ENCODE measurements around the gene MARCHF3. TPM values are rescaled to one million over a fixed set of nuclear protein-coding genes. Genes with fewer than 3 reads are reported as not detected.

Gene MARCHF3
- total and polyA plus RNA-seq, 2 donors (not counting 3 experiments of a cell fraction or from before 2014, with no cell fraction given) = 31.9 to 35.0 TPM

- FAIRE-seq = no peak
- Histone ChIP-seq H3K9ac (replicated peaks; ENCODE audit: extremely low read depth, insufficient read depth, low read length) (no peak overlapping the region), H2AFZ (ENCODE audit: low read depth, low read length) (no peak overlapping the region), H3K27me3 (ENCODE audit: control insufficient read depth in 2 of 2, insufficient read depth in 2 of 2, low read length in 2 of 2) (no peaks in the 10 kb centered on the region), H3K36me3 (ENCODE audit: control insufficient read depth in 2 of 2, extremely low read depth in 1 of 2, insufficient read depth in 2 of 2, low read length in 2 of 2) (no peaks in the 10 kb centered on the region), H3K9me3 (replicated peaks; ENCODE audit: control insufficient read depth, insufficient read depth, low read length) (no peaks in the 10 kb centered on the region), H3K79me2 (ENCODE audit: control insufficient read depth, insufficient read depth, low read length) (no peaks in the 10 kb centered on the region), H3K4me1 (ENCODE audit: control insufficient read depth, extremely low read depth, insufficient read depth, low read length) (no peaks in the 10 kb centered on the region), H4K20me1 (replicated peaks; ENCODE audit: control insufficient read depth, extremely low read depth, insufficient read depth, low read length) (no peaks in the 10 kb centered on the region), H3K27ac (ENCODE audit: insufficient read depth, low read depth, low read length) (no peak overlapping the region), H3K4me2 (ENCODE audit: insufficient read depth, low read length) (no peak overlapping the region), H3K9me1 (replicated peaks; ENCODE audit: control insufficient read depth, extremely low read depth, insufficient read depth, low read length) (no peaks in the 10 kb centered on the region), H3K4me3 (replicated peaks in 1 of 3; ENCODE audit: insufficient read depth in 1 of 3, low read depth in 1 of 3, low read length in 3 of 3) (no peak overlapping the region)
- intact Hi-C loops (cut with micrococcal nuclease) (no loop called here), dilution Hi-C loops (cut with MboI; ENCODE audit: extremely low pct_ligation_motif_present, low sequenced_read_pairs) (no loop called here)
- POLR2A ChIA-PET = no interaction called here
- CTCF ChIA-PET = no interaction called here
- DNase-seq (ENCODE audit: low read depth, low spot score) = no peak
- no TSS peak for BruUV-seq (replicated peaks)
- TF ChIP-seq FOS (IDR thresholded peaks at IDR 0.05; ENCODE audit: borderline replicate concordance, insufficient read depth, low read length) (no peak), MYC (IDR thresholded peaks at IDR 0.05; ENCODE audit: low read depth, low read length) (no peak), JUN (IDR thresholded peaks at IDR 0.05; ENCODE audit: borderline replicate concordance, insufficient read depth, insufficient read length, low read depth) (no peak), POLR2AphosphoS5 (IDR thresholded peaks at IDR 0.05; ENCODE audit: insufficient read depth, low read depth, low read length) (no peak), POLR2A (IDR thresholded peaks at IDR 0.05; ENCODE audit: low read depth, low read length) (no peak), EZH2 (IDR thresholded peaks at IDR 0.05; ENCODE audit: borderline replicate concordance, low read depth, low read length, severe bottlenecking) (no peak), GATA2 (IDR thresholded peaks at IDR 0.05; ENCODE audit: insufficient read depth, insufficient read length, low read depth, low read length) (no peak), MAX (IDR thresholded peaks at IDR 0.05; ENCODE audit: insufficient read depth, insufficient read length) (no peak), CTCF (IDR thresholded peaks at IDR 0.05; ENCODE audit: extremely low read depth in 1 of 2, insufficient read depth in 1 of 2, low read depth in 1 of 2, low read length in 2 of 2) (no peak)
Measured at GRCh38 chr5:127060470-127060985, 30.2 kb upstream of the MARCHF3 start.

Data from endothelial cell of umbilical vein (primary cell).